Activated effector memory CD4-positive, alpha-beta T cell treated with anti-CD3 and anti-CD28 coated beads, Interleukin-2, amount 50 U/mL, for 16 hours (primary cell): ENCODE measurements around the gene KMO.

Experiments used
- DNase-seq: peaks from one replicate; pipeline ENCODE4 v3.0.0-alpha.2; 2020

Gene KMO

DNA sequence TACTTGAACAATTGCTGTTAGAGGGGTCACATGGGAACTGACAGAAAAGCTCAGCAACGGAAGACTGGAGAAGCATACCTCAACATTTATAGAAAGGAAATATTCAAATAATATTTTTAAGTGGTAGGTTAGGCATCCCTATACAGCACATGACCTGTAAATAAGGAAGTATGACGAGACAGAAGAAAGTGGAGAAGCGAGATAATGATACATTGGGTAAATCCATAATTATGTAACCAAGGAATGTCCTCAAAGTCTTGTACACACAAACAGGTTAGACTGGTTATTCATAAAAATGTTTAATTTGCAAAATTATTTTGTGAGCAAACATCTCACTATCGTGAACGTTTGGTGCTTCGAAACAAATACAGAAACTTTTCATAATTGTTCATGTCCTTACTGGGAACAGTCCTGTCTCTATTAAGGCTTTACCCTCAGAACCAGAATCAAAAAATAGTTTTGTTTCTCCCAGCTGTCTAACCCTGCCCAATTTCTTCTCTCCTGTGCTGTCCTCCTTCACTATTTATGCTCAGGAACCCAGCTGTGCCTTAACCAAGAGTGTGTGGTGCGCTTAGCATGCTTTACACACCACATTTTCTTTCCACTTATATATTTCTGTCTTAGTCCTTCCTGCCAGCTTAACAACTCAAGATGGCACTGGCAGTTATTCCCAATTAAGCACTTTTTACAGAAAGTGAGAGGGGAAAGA lies 10.2 kb downstream of the KMO start:
- no peak for DNase-seq

DNA sequence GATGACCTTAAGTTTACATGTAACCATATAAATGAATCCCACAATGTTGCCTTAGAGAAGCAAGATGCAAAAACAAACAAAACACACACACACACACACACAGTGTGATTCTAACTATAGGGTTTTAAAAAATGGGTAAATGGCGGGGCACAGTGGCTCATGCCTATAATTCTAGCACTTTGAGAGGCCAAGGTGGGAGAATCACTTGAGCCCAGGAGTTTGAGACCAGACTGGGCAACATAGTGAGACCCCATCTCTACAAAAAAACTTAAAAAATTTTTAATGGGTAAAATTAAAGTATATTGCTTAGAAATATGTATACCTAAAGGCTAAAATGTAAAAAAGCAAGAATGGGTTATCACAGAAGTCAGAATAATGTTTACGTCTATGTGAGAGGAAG lies 15.8 kb downstream of the KMO start:
- DNase-seq = no peak

DNA sequence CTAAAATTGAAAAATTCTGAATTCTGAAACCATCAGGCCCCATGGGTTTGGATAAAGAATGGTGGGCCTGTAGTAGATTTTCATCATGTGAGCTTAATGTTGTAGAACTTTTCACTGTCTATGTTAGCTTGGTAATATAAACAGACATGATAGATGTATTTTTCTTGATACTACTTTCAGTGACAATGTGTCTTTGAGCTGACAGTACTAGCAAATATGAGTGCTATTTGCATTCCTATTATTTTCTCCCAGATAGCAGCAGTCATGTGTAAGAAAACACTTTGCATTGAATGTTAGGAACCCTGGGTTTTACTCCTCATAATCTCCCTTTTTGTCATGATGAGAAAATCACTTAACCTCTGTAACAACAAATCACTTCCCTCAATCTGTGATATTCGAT lies 18.1 kb downstream of the KMO start:
- DNase-seq = no peak

DNA sequence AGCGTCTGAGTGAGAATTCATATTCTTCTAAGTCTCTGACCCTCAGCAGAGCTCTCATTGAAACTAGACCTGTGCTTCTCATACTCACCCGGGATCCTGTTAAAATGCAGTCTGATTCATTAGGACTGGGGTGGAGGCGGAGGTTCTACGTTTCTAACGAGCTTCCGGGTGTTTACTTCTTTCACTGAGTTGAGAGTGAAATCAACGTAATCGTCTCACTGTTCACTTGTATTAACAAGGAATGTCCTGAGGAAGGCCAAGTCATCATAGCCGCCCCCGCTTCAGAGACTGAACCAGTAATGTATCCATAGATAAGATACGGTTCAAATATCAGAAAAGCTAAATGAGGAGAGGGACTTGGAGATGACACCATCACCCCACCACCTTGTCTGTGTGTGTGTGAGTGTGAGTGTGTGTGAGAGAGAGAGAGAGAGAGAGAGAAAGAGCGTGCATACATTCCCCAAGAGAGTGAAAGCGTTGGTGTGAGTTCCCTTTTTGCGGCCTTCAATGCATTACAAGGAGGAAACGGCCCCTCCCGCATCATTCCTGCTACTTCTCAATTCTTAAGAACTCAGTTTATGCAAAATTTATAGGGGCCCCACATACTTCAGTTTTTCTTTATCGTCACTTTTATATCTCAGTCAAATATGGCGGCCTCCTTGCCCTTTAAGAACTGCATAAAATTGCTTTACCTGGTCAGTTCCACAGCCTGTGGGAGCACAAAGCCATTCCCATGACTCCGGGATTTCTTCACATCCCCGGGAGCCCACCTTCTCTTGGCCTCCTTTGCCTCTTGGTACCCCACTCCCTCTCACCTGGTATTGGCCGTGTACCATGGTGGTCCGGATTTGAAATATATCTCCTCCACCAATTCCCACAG lies 19.8 kb downstream of the KMO start:
- DNase-seq = peak; percentile 75

DNA sequence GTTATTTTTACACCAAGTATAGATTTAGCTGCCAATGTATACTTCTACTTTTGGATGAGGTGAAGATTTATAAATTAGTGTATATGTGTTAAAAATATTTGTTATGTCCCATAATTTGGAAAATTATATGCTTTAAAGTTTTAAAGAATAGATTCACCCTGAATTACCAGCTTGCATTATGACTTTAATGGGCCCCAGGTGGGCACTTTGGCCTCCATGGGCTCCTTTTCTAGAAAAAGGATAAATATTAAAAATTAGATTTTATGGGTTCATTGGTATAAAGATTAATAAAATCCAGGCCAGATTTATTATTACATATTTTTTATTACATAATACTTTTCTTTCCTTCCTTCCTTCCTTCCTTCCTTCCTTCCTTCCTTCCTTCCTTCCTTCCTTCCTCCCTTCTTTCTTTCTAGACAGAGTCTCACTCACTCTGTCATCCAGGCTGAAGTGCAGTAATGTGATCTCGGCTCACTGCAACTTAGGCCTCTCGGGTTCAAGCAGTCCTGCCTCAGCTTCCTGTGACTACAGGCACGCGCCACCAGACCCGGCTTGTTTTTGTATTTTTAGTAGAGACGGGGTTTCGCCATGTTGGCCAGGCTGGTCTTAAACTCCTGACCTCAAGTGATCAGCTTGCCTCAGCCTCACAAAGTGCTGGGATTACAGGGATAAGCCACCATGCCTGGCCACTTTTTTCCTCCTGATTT lies 21.9 kb downstream of the KMO start:
- no peak for DNase-seq

DNA sequence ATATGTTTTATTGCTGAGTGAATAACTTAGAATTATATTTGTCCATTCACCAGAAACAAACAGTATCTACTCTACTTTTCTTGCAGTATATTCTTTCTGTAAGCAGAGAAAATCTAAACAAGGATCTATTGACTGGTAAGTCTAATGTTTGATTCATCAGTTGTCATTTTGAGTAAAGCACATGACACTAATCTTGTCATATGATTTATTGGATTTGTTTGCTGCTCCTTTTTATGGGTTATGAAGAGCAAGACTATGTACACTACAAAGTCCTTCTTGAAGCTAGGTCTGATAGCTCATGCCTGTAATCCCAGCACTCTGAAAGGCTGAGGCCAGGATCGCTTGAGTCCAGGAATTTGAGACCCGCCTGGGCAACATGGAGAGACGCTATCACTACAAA lies 23.3 kb downstream of the KMO start:
- no peak for DNase-seq

DNA sequence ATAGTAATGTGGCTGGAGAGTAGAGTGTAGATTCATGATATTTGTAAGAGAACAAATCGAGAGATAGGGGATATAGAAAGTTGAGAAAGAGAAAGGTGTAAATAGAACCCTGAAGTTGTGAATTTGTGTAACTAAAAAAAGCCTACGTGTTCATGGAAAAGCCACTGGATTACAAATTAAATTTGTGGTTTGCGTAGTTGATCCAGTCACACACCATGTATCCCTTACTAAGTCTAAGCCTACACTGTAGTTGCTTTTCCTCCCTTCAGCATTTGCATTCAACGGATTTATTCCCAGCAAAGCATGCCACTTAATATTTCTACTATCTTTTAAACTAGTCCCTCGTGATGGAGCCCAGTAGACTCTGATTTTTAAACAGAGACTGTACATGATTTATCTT lies 24.9 kb downstream of the KMO start:
- DNase-seq = no peak

DNA sequence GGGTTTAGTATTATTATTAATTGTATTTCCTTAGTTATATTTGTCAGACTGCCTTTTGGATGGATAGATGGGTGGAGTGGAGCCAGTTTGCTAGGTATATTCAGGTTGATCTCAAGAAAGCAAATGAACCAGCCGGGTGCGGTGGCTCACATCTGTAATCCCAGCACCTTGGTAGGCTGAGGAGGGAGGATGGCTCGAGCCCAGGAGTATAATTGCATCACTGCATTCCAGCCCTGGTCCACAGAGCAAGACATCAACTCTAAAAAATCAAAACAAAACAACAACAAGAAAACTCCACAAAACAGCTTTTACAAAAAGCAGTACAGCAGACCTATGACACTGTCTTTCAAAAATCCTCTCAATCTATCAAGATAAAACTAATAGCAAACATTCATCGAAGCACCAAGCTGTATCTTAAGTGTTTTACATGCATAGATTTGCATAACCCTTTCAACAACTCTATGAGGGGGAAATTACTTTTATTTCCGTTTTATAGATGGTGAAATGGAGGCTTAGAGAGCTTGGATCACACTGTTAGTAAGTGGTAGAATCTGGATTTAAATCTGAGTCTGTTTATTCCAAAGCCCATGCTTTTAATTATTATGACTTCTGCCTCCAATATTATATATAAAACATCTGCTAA lies 25.5 kb downstream of the KMO start:
- no peak for DNase-seq

DNA sequence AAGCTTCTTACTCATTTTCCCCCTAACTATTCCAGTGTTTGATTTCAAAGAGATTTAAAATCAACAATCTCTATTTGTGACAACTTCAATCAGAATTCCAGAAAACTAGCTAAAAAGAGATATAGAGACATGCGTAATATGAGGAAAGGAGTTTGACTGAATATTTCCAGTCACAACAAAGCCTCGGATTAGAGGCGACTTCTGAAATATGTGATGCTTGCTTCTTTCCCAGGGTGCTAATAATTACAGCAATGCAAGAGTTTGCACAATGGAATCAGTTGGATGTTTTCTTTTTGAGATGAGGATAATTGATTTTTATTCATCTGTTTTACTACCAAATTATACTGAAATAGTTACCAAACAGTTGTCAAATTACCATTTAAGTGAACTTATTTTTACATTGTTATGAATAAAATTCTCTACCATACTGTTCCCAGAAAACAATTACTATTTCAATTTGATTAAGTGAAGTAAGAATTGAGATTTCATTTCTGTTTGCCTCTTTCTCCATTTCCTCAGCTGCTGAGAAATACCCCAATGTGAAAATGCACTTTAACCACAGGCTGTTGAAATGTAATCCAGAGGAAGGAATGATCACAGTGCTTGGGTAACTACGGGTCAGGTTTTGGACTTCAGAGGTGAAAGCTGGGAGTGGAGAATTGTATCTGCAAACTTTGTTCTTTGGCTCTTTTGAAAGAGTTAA lies 28.1 kb downstream of the KMO start:
- no peak for DNase-seq

DNA sequence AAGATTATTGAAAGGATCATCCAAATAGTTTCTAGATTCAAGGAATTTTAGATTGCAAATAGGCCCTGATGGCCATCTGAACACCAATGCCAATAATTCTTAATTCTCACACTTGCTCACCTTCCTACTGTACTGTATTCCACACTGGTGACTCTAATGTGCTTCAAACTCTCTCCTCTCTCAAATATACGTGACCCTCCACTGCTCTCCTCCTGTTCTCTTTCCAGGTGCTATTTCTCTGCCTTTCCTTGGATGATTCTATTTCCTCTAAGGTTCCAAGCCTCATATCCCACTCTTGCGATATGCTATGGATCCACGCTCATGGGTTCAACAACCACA lies 28.6 kb downstream of the KMO start:
- DNase-seq = no peak

DNA sequence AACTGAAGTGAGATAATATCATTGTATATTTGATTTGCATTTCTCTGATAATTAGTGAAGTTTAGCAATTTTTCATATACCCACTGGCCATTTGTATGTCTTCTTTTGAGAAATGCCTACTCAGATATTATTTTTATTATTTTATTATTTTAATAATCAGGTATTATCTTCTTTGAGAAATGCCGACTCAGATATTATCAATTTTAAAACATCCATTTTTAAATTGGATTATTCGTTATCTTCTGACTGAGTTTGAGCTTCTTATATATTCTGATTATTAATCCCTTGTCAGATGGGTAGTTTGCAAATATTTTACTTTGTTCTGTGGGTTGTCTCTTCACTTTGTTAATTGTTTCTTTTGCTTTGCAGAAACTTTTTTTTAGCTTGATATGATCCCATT lies 37.7 kb downstream of the KMO start:
- DNase-seq = no peak

DNA sequence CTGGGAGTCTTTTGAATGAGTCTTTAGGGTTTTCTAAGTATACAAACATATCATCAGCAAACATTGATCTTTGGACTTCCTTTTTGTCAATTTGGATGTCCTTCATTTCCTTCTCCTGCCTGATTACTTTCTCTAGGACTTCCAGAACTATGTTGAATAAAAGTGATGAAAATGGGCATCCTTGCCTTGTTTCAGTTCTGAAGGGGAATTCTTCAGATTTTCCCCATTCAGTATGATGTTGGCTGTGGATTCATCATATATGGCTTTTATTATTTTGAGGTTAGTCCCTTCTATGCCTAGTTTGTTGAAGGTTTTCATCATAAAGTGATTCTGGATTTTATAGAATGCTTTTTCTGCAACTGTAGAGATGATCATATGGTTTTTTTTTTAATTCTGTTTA lies 42.0 kb downstream of the KMO start:
- DNase-seq = no peak

DNA sequence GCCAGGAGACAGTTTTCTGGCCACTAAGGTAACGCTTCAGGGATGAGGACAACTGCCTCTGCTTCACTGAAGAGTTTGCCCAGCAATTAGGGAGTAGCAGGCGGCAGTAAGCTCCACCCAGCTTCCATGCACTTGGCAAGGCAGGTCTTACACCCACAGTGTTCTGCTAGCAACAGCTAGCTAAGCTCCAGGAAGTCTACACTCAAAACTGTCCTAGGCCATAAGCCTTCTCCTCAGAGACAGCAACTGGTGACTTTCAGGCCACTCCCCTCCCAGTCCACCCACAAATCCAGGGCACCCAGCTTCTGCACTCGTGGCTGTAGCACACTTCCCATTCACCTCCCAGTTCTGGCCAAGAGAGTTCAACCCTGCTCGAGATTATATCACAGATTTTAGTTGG lies 47.3 kb downstream of the KMO start:
- no peak for DNase-seq

DNA sequence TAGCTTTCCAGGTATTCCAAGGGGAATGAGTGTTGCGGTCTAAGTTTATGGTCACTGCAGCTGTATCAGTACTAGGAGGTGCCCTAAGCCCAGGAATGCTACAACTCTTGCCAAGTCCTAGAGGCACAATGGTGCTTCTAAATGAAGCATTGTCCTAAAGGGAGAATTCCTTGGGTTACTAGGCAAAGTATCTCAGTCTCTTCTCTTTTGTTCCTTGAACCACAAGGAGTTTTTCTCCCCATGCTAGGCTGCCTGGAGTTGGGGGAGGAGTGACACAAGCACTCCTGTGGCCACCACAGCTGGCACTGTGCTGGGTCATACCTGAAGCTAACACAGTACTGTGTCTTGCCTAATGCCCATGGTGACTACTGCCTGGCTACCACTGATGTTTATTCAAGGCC lies 50.7 kb downstream of the KMO start:
- no peak for DNase-seq

DNA sequence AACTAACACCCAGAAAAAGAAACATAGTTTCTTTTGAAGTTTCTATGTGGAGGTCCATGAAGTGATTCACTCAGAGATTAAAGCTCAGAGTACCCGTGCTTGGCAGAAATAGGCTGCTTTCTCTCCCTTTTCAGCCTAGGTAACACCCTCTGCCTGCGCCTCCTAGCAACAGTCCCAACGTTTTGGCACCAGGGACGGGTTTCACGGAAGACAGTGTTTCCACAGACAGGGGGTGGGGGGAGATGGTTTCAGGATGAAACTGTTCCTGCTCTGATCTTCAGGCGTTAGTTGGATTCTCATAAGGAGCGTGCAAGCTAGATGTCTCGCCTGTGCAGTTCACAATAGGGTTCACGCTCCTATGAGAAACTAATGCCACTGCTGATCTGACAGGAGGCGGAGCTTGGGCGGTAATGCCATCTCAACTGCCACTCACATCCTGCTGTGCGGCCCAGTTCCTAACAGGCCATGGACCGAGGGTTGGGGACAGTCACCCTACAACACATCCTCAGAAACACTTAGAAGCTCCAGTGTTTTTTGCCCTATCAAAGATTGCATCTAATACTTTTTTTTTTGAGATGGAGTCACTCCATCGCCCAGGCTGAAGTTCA lies 54.8 kb downstream of the KMO start:
- no peak for DNase-seq

DNA sequence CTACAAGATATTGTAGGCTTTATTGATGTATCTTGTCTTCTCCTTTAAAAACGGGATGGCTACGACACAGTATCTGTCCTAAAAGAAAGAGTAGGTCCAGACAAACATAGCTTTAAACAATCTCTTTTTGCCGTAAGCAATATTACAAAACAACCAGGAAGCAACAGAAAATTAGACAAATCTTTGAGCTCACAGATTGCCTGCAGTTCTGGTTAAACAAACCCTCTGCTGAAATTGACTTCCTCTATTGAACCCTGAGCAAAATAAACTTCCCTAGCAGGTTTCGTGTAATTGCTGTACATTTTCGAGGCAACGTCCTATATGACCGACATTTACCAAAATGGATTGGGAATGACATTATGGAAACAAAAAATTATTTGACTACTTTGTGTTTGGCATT lies 57.3 kb downstream of the KMO start:
- no peak for DNase-seq

DNA sequence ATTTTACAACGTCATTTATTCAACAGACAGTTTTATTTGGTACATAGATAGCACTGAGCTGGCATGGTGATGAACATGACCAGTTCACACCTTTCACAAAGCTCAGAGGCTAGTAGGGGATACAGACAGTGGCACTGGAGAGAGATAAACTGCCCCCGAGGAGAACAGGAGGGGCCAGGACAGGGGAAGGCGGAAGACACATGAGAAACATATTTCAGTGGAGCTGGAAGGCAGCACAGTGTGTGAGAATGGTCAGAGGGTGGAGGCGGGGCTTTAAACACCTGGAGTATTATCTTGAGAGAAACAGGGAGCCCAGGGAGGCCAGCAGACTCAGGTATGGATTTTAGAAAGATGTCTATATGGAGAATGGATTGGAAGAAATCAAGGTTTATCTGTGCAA lies 58.5 kb downstream of the KMO start:
- DNase-seq = no peak

DNA sequence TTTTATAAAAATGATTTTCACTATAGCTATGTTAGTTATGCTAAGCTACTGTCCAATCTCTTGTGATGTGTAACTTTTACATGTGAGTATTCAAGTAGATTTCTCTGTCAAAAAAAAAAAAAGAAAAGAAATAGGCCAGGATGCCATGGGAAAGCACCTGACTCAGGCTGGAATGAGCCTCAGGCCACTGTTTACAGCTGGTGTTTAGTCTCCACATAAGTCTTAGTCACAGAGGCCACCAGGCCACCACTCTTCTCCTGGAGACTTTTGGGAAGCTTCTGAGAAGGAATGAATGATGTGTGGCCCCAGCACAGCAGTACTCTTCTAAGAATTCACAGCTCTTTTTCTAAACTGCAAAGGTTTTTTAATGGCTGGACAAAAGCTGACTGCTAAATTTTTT lies 59.1 kb downstream of the KMO start:
- no peak for DNase-seq

DNA sequence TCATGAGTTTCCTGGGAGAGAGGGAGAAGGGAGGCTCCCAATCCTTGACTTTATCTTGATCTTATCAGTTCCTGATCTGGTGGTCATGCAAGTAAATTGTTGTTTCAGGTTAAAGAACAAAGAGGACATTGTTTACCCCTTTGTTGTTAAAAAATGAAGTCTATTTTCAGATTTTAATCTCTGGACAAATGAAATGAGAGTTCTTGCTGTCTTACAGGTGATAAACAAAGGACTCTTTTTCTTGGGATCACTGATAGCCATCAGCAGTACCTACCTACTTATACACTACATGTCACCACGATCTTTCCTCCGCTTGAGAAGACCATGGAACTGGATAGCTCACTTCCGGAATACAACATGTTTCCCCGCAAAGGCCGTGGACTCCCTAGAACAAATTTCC lies 59.6 kb downstream of the KMO start:
- no peak for DNase-seq

DNA sequence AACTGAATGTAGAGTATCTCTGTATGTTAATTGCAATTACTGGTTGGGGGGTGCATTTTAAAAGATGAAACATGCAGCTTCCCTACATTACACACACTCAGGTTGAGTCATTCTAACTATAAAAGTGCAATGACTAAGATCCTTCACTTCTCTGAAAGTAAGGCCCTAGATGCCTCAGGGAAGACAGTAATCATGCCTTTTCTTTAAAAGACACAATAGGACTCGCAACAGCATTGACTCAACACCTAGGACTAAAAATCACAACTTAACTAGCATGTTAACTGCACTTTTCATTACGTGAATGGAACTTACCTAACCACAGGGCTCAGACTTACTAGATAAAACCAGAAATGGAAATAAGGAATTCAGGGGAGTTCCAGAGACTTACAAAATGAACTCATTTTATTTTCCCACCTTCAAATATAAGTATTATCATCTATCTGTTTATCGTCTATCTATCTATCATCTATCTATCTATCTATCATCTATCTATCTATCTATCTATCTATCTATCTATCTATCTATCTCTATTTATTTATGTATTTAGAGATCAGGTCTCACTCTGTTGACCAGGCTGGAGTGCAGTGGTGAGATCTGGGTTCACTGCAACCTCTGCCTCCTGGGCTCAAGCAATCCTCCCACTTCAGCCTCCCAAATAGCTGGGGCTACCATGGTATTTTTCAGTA lies 60.2 kb downstream of the KMO start:
- DNase-seq = no peak

DNA sequence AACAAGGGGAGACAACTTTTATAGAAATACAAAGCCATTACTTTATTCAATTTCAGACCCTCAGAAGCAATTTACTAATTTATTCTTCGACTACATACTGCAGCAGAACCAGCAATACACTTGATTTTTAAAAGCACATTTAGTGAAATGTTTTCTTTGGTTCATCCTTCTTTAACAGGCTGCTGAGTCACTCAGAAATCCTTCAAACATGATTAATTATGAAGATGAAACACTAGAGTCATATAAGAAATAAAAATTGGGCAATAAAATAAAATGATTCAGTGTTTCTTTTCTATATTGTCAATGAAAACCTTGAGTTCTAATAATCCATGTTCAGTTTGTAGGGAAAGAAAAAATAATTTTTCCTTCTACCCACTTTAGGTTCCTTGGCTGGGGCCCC lies 61.0 kb downstream of the KMO start:
- DNase-seq = no peak

DNA sequence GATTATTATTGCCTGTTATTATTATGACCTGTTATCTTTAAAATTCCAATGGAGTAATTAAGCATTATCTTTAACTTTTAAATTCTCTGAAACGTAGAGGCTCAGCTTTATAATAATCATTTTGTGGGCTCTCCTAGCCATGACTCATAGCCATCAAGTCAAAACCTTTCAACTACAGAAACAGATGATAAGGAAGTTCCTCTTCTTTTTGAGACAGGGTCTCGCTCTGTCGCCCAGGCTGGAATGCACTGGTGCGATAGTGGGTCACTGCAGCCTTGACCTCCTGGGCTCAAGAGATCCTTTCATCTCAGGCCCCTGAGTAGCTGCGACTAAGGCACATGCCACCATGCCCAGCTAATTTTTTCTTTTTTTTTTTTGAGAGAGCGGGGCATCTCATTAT lies 64.5 kb downstream of the KMO start:
- DNase-seq = no peak
